ENCODE results near the gene SLC44A1.

The SLC44A1 gene

DNA sequence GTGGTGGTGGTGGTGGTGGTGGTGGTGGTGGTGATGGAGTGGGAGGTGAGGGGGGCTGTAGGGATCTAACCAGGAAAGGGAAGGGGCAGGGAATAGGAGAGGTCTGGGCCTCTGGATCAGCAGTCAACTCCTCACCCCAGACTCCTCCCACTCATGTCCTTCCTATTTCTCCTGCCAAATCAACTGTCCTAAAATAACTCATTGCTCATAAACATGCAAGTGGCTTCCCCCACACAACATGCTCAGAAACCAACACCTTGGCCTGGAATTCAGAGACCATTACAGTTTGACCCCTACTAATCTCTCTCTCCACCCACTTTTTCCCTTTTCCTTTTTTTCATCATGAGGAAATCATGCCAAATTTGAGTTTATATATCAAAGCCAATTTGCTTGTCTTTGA lies 195.0 kb downstream of the SLC44A1 start:
- Histone ChIP-seq H3K4me3 (replicated peaks; ENCODE audit: insufficient read depth, low read length) (no peak overlapping the region), H3K27ac (replicated peaks) (no peak overlapping the region), H3K27me3 (ENCODE audit: insufficient read depth, poor library complexity, severe bottlenecking) (no peaks in the 10 kb centered on the region)
- DNase-seq (ENCODE audit: low read depth in 1 of 2, low spot score in 1 of 2): peak in 1 of 2 experiments; percentile 15
- TF ChIP-seq GABPA (IDR thresholded peaks at IDR 0.05; ENCODE audit: low read depth) (no peak), SPI1 (IDR thresholded peaks at IDR 0.05; ENCODE audit: borderline replicate concordance, low read depth) (no peak), POLR2AphosphoS5 (IDR thresholded peaks at IDR 0.05; ENCODE audit: low read depth) (no peak)
- TF ChIP-seq, protein P1, sequence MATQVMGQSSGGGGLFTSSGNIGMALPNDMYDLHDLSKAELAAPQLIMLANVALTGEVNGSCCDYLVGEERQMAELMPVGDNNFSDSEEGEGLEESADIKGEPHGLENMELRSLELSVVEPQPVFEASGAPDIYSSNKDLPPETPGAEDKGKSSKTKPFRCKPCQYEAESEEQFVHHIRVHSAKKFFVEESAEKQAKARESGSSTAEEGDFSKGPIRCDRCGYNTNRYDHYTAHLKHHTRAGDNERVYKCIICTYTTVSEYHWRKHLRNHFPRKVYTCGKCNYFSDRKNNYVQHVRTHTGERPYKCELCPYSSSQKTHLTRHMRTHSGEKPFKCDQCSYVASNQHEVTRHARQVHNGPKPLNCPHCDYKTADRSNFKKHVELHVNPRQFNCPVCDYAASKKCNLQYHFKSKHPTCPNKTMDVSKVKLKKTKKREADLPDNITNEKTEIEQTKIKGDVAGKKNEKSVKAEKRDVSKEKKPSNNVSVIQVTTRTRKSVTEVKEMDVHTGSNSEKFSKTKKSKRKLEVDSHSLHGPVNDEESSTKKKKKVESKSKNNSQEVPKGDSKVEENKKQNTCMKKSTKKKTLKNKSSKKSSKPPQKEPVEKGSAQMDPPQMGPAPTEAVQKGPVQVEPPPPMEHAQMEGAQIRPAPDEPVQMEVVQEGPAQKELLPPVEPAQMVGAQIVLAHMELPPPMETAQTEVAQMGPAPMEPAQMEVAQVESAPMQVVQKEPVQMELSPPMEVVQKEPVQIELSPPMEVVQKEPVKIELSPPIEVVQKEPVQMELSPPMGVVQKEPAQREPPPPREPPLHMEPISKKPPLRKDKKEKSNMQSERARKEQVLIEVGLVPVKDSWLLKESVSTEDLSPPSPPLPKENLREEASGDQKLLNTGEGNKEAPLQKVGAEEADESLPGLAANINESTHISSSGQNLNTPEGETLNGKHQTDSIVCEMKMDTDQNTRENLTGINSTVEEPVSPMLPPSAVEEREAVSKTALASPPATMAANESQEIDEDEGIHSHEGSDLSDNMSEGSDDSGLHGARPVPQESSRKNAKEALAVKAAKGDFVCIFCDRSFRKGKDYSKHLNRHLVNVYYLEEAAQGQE (IDR thresholded peaks at IDR 0.05; ENCODE audit: insufficient replicate concordance, low read depth): no peak
- TF ChIP-seq, protein P2, sequence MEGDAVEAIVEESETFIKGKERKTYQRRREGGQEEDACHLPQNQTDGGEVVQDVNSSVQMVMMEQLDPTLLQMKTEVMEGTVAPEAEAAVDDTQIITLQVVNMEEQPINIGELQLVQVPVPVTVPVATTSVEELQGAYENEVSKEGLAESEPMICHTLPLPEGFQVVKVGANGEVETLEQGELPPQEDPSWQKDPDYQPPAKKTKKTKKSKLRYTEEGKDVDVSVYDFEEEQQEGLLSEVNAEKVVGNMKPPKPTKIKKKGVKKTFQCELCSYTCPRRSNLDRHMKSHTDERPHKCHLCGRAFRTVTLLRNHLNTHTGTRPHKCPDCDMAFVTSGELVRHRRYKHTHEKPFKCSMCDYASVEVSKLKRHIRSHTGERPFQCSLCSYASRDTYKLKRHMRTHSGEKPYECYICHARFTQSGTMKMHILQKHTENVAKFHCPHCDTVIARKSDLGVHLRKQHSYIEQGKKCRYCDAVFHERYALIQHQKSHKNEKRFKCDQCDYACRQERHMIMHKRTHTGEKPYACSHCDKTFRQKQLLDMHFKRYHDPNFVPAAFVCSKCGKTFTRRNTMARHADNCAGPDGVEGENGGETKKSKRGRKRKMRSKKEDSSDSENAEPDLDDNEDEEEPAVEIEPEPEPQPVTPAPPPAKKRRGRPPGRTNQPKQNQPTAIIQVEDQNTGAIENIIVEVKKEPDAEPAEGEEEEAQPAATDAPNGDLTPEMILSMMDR (IDR thresholded peaks at IDR 0.05; ENCODE audit: insufficient read depth, low read length): no peak

DNA sequence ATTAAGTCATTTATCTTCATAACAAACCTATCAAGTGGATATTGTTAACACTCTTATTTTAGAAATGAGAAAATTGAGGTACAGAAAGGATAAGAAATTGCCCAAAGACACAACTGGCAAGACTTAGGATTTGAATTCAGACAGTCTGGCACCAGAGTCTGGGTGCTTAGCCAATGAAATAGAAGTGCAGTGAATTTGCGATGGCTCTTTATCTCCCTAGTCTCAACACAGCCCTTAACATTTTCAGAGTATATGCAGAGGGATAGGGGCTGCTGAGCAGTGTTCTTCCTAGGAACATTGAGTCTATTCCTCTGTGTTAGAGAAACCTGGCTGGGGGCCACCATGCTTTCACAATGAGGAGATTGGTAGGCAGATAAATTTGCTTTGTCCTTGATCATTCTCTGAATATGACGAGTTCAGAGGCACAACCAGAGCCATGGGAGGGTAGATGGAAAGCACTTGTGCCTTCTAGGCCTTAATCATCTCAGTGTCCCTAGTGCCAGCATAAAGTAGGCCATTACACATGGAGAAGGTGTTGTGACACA lies 197.2 kb downstream of the SLC44A1 start:
- H3K27ac ChIP-seq (replicated peaks): no peak overlapping the region
- TF ChIP-seq GABPA (IDR thresholded peaks at IDR 0.05; ENCODE audit: low read depth) (no peak), POLR2AphosphoS5 (IDR thresholded peaks at IDR 0.05; ENCODE audit: low read depth) (no peak), SPI1 (IDR thresholded peaks at IDR 0.05; ENCODE audit: borderline replicate concordance, low read depth) (no peak)
- TF ChIP-seq, protein P1 (IDR thresholded peaks at IDR 0.05; ENCODE audit: insufficient replicate concordance, low read depth): no peak
- TF ChIP-seq, protein P2 (IDR thresholded peaks at IDR 0.05; ENCODE audit: insufficient read depth, low read length): no peak
- no peaks in the 10 kb centered on the region for H3K27me3 ChIP-seq (ENCODE audit: insufficient read depth, poor library complexity, severe bottlenecking)
- DNase-seq (ENCODE audit: low read depth in 1 of 2, low spot score in 1 of 2): no peak
- no peak overlapping the region for H3K4me3 ChIP-seq (replicated peaks; ENCODE audit: insufficient read depth, low read length)

DNA sequence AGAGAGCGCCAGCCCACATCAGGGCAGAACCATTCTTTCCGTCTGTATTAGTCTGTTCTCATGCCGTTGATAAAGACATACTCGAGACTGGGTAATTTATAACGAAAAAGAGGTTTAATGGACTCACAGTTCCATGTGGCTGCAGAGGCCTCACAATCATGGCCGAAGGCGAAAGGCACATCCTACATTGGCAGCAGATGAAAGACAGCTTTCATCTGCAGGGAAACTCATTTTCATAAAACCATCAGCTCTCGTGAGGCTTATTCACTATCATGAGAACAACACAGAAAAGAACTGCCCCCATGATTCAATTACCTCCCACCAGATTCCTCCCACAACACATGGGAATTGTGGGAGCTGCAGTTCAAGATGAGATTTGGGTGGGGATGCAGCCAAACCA lies 198.7 kb downstream of the SLC44A1 start:
- TF ChIP-seq, protein P1 (IDR thresholded peaks at IDR 0.05; ENCODE audit: insufficient replicate concordance, low read depth): no peak
- TF ChIP-seq SPI1 (IDR thresholded peaks at IDR 0.05; ENCODE audit: borderline replicate concordance, low read depth): no peak
- Histone ChIP-seq H3K27ac (replicated peaks) (no peak overlapping the region), H3K4me3 (replicated peaks; ENCODE audit: insufficient read depth, low read length) (no peak overlapping the region), H3K27me3 (ENCODE audit: insufficient read depth, poor library complexity, severe bottlenecking) (no peaks in the 10 kb centered on the region)
- DNase-seq (ENCODE audit: low read depth in 1 of 2, low spot score in 1 of 2): no peak
